Prostate gland (tissue), 2 donors: ENCODE measurements around the gene HERC5. TPM values are rescaled to one million over a fixed set of nuclear protein-coding genes. Genes with fewer than 3 reads are reported as not detected.
"Not testable (repeated sequence)": the region's sequence is repeated elsewhere in the genome, so short reads cannot be mapped to it uniquely, and the experiment has no call there.

Experiments used
- DNase-seq: peaks from one replicate; pipeline ENCODE4 v3.0.0-alpha.2; 2019; ENCODE audit warnings: low spot score
- H3K27ac ChIP-seq, 2 donors: fragments of 200-600 bp; sonication (generic); 2 replicates each; pipeline ENCODE4 v1.5.1; 2017 to 2019
- H3K27me3 ChIP-seq: fragments of 200-600 bp; sonication (generic); replicated peaks from 2 replicates; pipeline ENCODE4 v1.5.1; 2019; ENCODE audit not compliant: insufficient read depth
- H3K36me3 ChIP-seq, 2 donors: fragments of 200-600 bp; sonication (generic); 1 replicate in 1 of 2; 2 replicates in 1 of 2; pipeline versions ENCODE4 v1.5.1 to v1.8.1; 2017 to 2019
- H3K4me1 ChIP-seq: fragments of 200-600 bp; sonication (generic); replicated peaks from 2 replicates; pipeline ENCODE4 v1.5.1; 2019
- H3K4me3 ChIP-seq, 2 donors: fragments of 200-600 bp; sonication (generic); 2 replicates each; pipeline ENCODE4 v1.5.1; 2017 to 2019
- H3K9me3 ChIP-seq: fragments of 200-600 bp; sonication (generic); 2 replicates; pipeline ENCODE4 v1.5.1; 2017
- CTCF ChIP-seq, 4 experiments: fragments of 200-600 bp in 2 of 4; fragments of 450-650 bp in 2 of 4; sonication (generic) in 2 of 4; IDR thresholded peaks; 1 replicate in 3 of 4; 2 replicates in 1 of 4; pipeline ENCODE4 v1.5.1; 2016 to 2019; ENCODE audit warnings: antibody characterized with exemption in 4 of 4, mild to moderate bottlenecking in 2 of 4, moderate library complexity in 2 of 4
- POLR2A ChIP-seq: fragments of 450-650 bp; IDR thresholded peaks from one replicate; pipeline ENCODE4 v1.6.1; 2016; ENCODE audit warnings: antibody characterized with exemption, mild to moderate bottlenecking
- POLR2AphosphoS5 ChIP-seq: sonication (generic); formaldehyde crosslinking; IDR thresholded peaks from one replicate; pipeline ENCODE4 v1.6.1; 2017; ENCODE audit warnings: antibody characterized with exemption
- WGBS: methylation state at CpG from one replicate; pipeline ENCODE4 v1.1.5; 2018; 5-methylcytosine and 5-hydroxymethylcytosine counted together
- intact Hi-C: fragments of 100-400 bp; cut with DNase I; formaldehyde crosslinking; loops from one replicate; pipeline ENCODE4 v1.14.2; 2022
- total RNA-seq, 2 donors: library from RNA; depleted of rRNA; stranded (reverse); fragments of >200 nt; gene quantifications; one replicate each; pipeline ENCODE4 v1.1.0, GENCODE V29; 2016

Gene HERC5
- total RNA-seq, 2 donors from 2014 or later = 8.8 to 59.4 TPM

DNA sequence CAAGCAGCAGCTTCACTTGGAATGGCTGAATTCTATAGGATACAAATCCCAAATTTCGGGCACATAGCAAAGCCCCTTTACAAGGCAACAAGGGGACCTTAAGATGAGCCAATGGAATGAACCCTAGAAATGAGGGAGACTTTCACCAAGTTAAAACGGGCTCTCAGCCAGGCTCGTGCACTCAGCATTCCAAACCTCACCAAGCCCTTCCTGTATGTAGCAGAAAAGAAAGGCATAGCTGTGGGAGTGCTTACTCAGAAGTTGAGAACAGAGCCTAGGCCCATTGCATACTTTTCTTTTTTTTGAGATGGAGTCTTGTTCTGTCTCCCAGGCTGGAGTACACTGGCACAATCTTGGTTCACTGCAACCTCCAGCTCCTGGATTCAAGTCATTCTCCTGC lies 10.8 kb upstream of the HERC5 start:
- H3K9me3 ChIP-seq = no peaks in the 10 kb centered on the region
- no peak for TF ChIP-seq CTCF (IDR thresholded peaks at IDR 0.05)
- TF ChIP-seq POLR2A = no peak
- TF ChIP-seq POLR2AphosphoS5 = no peak
- H3K36me3 ChIP-seq = no peaks in the 10 kb centered on the region
- H3K27me3 ChIP-seq = no peaks in the 10 kb centered on the region
- no peak overlapping the region for H3K4me3 ChIP-seq
- intact Hi-C loops = no loop called here
- DNase-seq = no peak
- WGBS = 64% methylated on average over 3 of the region's 3 CpGs
- no peak overlapping the region for H3K27ac ChIP-seq
- H3K4me1 ChIP-seq = no peaks in the 10 kb centered on the region

DNA sequence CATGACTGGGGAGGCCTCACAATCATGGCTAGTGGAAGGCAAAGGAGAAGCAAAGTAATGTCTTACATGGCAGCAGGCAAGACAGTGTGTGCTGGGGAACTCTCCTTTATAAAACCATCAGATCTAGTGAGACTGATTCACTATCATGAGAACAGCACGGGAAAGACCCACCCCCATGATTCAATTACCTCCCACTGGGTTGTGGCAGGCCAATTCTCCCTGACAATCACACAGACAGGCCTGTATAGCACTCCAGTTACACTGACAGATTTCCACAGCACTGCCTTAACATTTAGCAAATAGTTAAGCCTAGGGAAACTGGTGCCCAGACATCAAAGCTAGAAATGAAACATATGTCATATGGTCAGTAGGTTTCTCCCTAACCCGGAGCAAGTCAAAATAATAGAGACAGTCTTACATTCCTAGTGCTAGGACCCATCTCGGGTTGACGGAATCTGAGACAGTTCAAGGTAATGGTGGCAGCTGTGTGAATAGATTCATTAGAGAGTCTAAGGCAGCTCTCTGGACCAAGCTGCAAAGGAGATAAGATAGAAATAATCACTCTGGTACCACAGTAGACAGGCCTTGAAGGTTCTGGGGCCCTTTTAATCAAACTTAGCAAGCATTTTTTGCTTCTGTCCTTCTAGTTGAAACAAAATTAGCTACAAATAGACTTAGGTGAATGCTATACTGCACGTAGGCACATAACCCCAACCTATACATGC lies 9.4 kb upstream of the HERC5 start:
- H3K9me3 ChIP-seq = no peaks in the 10 kb centered on the region
- DNase-seq = no peak
- H3K4me3 ChIP-seq = no peak overlapping the region
- no peaks in the 10 kb centered on the region for H3K27me3 ChIP-seq
- no peaks in the 10 kb centered on the region for H3K36me3 ChIP-seq
- no peak for TF ChIP-seq POLR2AphosphoS5
- no peak for TF ChIP-seq CTCF (IDR thresholded peaks at IDR 0.05)
- no peak for TF ChIP-seq POLR2A
- no peak overlapping the region for H3K27ac ChIP-seq
- H3K4me1 ChIP-seq = no peaks in the 10 kb centered on the region
- intact Hi-C loops = no loop called here
- whole genome bisulfite sequencing = 72% methylated on average over 5 of the region's 5 CpGs

- H3K36me3 ChIP-seq, DNase-seq, H3K9me3 ChIP-seq, H3K27ac ChIP-seq, H3K4me3 ChIP-seq, intact Hi-C loops, H3K27me3 ChIP-seq, H3K4me1 ChIP-seq: not testable (repeated sequence)
- WGBS = 98% methylated on average over 7 of the region's 7 CpGs
Observed at GRCh38 chr4:88448211-88448765, 8.6 kb upstream of the HERC5 start.

GRCh38 chr4:88448889-88449288 lies 8.0 kb upstream of the HERC5 start:
- Histone ChIP-seq H3K36me3 (no peaks in the 10 kb centered on the region), H3K27me3 (no peaks in the 10 kb centered on the region), H3K27ac (no peak overlapping the region), H3K4me1 (no peaks in the 10 kb centered on the region), H3K4me3 (no peak overlapping the region), H3K9me3 (no peaks in the 10 kb centered on the region)
- intact Hi-C loops = no loop called here
- no peak for DNase-seq
- TF ChIP-seq POLR2AphosphoS5 (no peak), POLR2A (no peak), CTCF (IDR thresholded peaks at IDR 0.05) (no peak)

- no peaks in the 10 kb centered on the region for H3K4me1 ChIP-seq
- DNase-seq = peak; percentile 39
- peak; percentile 62 for TF ChIP-seq POLR2AphosphoS5
- TF ChIP-seq POLR2A = no peak
- H3K4me3 ChIP-seq = no peak overlapping the region
- H3K36me3 ChIP-seq = no peaks in the 10 kb centered on the region
- no peak overlapping the region for H3K27ac ChIP-seq
- intact Hi-C loops = no loop called here
- H3K27me3 ChIP-seq = no peaks in the 10 kb centered on the region
- H3K9me3 ChIP-seq = no peaks in the 10 kb centered on the region
Observed at GRCh38 chr4:88449290-88449689, 7.6 kb upstream of the HERC5 start.

GRCh38 chr4:88451205-88451604 lies 5.7 kb upstream of the HERC5 start:
- 75% methylated on average over 2 of the region's 2 CpGs for WGBS
- TF ChIP-seq POLR2AphosphoS5 (no peak), CTCF (IDR thresholded peaks at IDR 0.05) (no peak), POLR2A (no peak)
- intact Hi-C loops = loop anchor here (10.0 kb wide), 1 partner anchor 416 kb away; no protein-coding TSS in a partner anchor

More at GRCh38 chr4:88451205-88451604, 5.7 kb upstream of the HERC5 start:
- no peak overlapping the region for H3K4me3 ChIP-seq
- H3K36me3 ChIP-seq = no peaks in the 10 kb centered on the region
- H3K27ac ChIP-seq = no peak overlapping the region
- DNase-seq = no peak
- H3K9me3 ChIP-seq = no peaks in the 10 kb centered on the region
- H3K4me1 ChIP-seq = no peaks in the 10 kb centered on the region
- no peaks in the 10 kb centered on the region for H3K27me3 ChIP-seq
